Stimulated activated CD4-positive, alpha-beta T cell treated with anti-CD3 and anti-CD28 coated beads, Interleukin-4, amount 100 ng/mL, for 4 hours (primary cell): ENCODE data around the gene UGT1A9.
"Not testable (repeated sequence)": the region's sequence is repeated elsewhere in the genome, so short reads cannot be mapped to it uniquely, and the experiment has no call there.

Source experiments
- DNase-seq, 2 experiments: peaks; one replicate each; pipeline ENCODE4 v3.0.0-alpha.2; 2020

Gene UGT1A9

GRCh38 chr2:233713262-233713615 lies 41.5 kb downstream of the UGT1A9 start:
- DNase-seq, result no peak

- no peak for DNase-seq
Measured at GRCh38 chr2:233714121-233714520, 42.4 kb downstream of the UGT1A9 start.

- DNase-seq, result no peak
Measured at GRCh38 chr2:233718552-233718951, 46.9 kb downstream of the UGT1A9 start, which contains the start of gene UGT1A4. Gene UGT1A4 (plus strand): TSS chr2:233718736. CDS start chr2:233718821, 85 bp downstream.

GRCh38 chr2:233728723-233729301 lies 57.1 kb downstream of the UGT1A9 start, which contains the start of gene UGT1A3:
Gene UGT1A3 (plus strand): TSS chr2:233729042. CDS start chr2:233729127, 85 bp downstream.
- DNase-seq, result no peak

GRCh38 chr2:233736868-233737653 lies 65.4 kb downstream of the UGT1A9 start:
- not testable (repeated sequence) for DNase-seq

GRCh38 chr2:233740870-233741269 lies 69.2 kb downstream of the UGT1A9 start:
- DNase-seq, result no peak

- no peak for DNase-seq
Measured at GRCh38 chr2:233743464-233744259, 72.0 kb downstream of the UGT1A9 start.

GRCh38 chr2:233745073-233745755 lies 73.5 kb downstream of the UGT1A9 start:
- DNase-seq, result no peak

- DNase-seq, result not testable (repeated sequence)
Measured at GRCh38 chr2:233745838-233746237, 74.1 kb downstream of the UGT1A9 start.

- DNase-seq, result no peak
Measured at GRCh38 chr2:233746475-233747282, 75.0 kb downstream of the UGT1A9 start.

GRCh38 chr2:233747283-233747544 lies 75.5 kb downstream of the UGT1A9 start:
- no peak for DNase-seq

GRCh38 chr2:233750689-233751088 lies 79.0 kb downstream of the UGT1A9 start:
- not testable (repeated sequence) for DNase-seq

GRCh38 chr2:233751212-233752009 lies 79.7 kb downstream of the UGT1A9 start:
- not testable (repeated sequence) for DNase-seq

- DNase-seq, result no peak
Measured at GRCh38 chr2:233754872-233755611, 83.3 kb downstream of the UGT1A9 start.

- DNase-seq, result no peak
Measured at GRCh38 chr2:233756429-233757081, 84.9 kb downstream of the UGT1A9 start.

- no peak for DNase-seq
Measured at GRCh38 chr2:233758141-233758540, 86.4 kb downstream of the UGT1A9 start.

- no peak for DNase-seq
Measured at GRCh38 chr2:233758849-233759248, 87.2 kb downstream of the UGT1A9 start.

- no peak for DNase-seq
Measured at GRCh38 chr2:233760043-233760442, 88.3 kb downstream of the UGT1A9 start, which contains the start of gene UGT1A1. Gene UGT1A1 (plus strand): TSS chr2:233760270. CDS start chr2:233760288, 18 bp downstream.

- DNase-seq, result no peak
Measured at GRCh38 chr2:233761040-233761769, 89.5 kb downstream of the UGT1A9 start.
